Endothelial cell of umbilical vein (primary cell): Measurements from ENCODE around the gene FARP1. TPM values are rescaled to one million over a fixed set of nuclear protein-coding genes. Genes with fewer than 3 reads are reported as not detected.

Experiments used
- BruUV-seq: library from RNA; stranded (reverse); fragments of 400-500 nt; replicated peaks from 2 replicates; lab custom pipeline; 2021; lab: Mats Ljungman, UMichigan
- CTCF ChIA-PET: fragments of 300-600, 350-600 bp; sonication (Branson Sonifier 250); formaldehyde crosslinking; loops from one replicate; lab custom pipeline; 2021; ENCODE audit warnings: antibody characterized with exemption, inconsistent platforms; lab: Charles Lee
- POLR2A ChIA-PET: fragments of 300-600, 350-600 bp; sonication (Branson Sonifier 250); formaldehyde crosslinking; loops from one replicate; lab custom pipeline; 2021; ENCODE audit warnings: antibody characterized with exemption, inconsistent platforms; lab: Charles Lee
- DNase-seq: peaks from one replicate; pipeline ENCODE4 v3.0.0-alpha.2; 2011; ENCODE audit warnings: low read depth, low spot score
- FAIRE-seq: peaks from 2 replicates; lab custom pipeline; 2011; peaks lifted over from hg19 to GRCh38; lab: Jason Lieb, UNC
- H2AFZ ChIP-seq: 2 replicates; pipeline ENCODE4 v1.6.0; 2012; ENCODE audit warnings: low read depth, low read length, control low read depth, inconsistent platforms
- H3K27ac ChIP-seq: 2 replicates; pipeline ENCODE4 v1.5.1; 2011; ENCODE audit warnings: low read depth, mild to moderate bottlenecking, control low read depth, low read length, moderate library complexity; ENCODE audit not compliant: insufficient read depth
- H3K27me3 ChIP-seq, 2 experiments: 2 replicates each; pipeline versions ENCODE4 v1.6.0 to v1.6.1; 2011; ENCODE audit warnings: low read length in 2 of 2, mixed read lengths in 1 of 2; ENCODE audit not compliant: control insufficient read depth in 2 of 2, insufficient read depth in 2 of 2
- H3K36me3 ChIP-seq, 2 experiments: 2 replicates in 1 of 2; 3 replicates in 1 of 2; pipeline ENCODE4 v1.5.1; 2011; ENCODE audit warnings: low read length in 2 of 2, mild to moderate bottlenecking in 1 of 2, moderate library complexity in 1 of 2; ENCODE audit not compliant: control insufficient read depth in 2 of 2, insufficient read depth in 2 of 2; ENCODE audit errors: extremely low read depth in 1 of 2
- H3K4me1 ChIP-seq: 3 replicates; pipeline ENCODE4 v1.5.1; 2011; ENCODE audit warnings: mild to moderate bottlenecking, low read length; ENCODE audit not compliant: control insufficient read depth, insufficient read depth; ENCODE audit errors: extremely low read depth
- H3K4me2 ChIP-seq: 2 replicates; pipeline ENCODE4 v1.6.1; 2011; ENCODE audit warnings: low read length, control low read depth, mixed read lengths; ENCODE audit not compliant: insufficient read depth
- H3K4me3 ChIP-seq, 3 experiments: fragments of 200-600 bp in 1 of 3; sonication (generic), shearing (Covaris generic) in 1 of 3; replicated peaks in 1 of 3; 2 replicates each; pipeline ENCODE4 v1.5.1; 2011 to 2016; ENCODE audit warnings: control low read depth in 3 of 3, low read length in 3 of 3, mild to moderate bottlenecking in 2 of 3, inconsistent platforms in 1 of 3, low read depth in 1 of 3, moderate library complexity in 1 of 3; ENCODE audit not compliant: insufficient read depth in 1 of 3
- H3K79me2 ChIP-seq: 2 replicates; pipeline ENCODE4 v1.6.0; 2012; ENCODE audit warnings: low read length, inconsistent platforms; ENCODE audit not compliant: control insufficient read depth, insufficient read depth
- H3K9ac ChIP-seq: replicated peaks from 2 replicates; pipeline ENCODE3; 2011; ENCODE audit warnings: low read length, control low read depth; ENCODE audit not compliant: insufficient read depth; ENCODE audit errors: extremely low read depth
- H3K9me1 ChIP-seq: replicated peaks from 3 replicates; pipeline ENCODE4 v1.6.0; 2011; ENCODE audit warnings: mild to moderate bottlenecking, low read length; ENCODE audit not compliant: control insufficient read depth, insufficient read depth; ENCODE audit errors: extremely low read depth
- H3K9me3 ChIP-seq: replicated peaks from 2 replicates; pipeline ENCODE4 v1.5.1; 2012; ENCODE audit warnings: low read length, inconsistent platforms; ENCODE audit not compliant: control insufficient read depth, insufficient read depth
- H4K20me1 ChIP-seq: replicated peaks from 2 replicates; pipeline ENCODE3; 2011; ENCODE audit warnings: mild to moderate bottlenecking, low read length; ENCODE audit not compliant: control insufficient read depth, insufficient read depth; ENCODE audit errors: extremely low read depth
- EZH2 ChIP-seq: IDR thresholded peaks from 2 replicates; pipeline ENCODE4 v1.6.1; 2012; ENCODE audit warnings: borderline replicate concordance, low read depth, mild to moderate bottlenecking, moderate library complexity, low read length, inconsistent platforms; ENCODE audit not compliant: severe bottlenecking
- FOS ChIP-seq: IDR thresholded peaks from 2 replicates; pipeline ENCODE4 v1.6.1; 2011; ENCODE audit warnings: mild to moderate bottlenecking, low read length, moderate library complexity, borderline replicate concordance; ENCODE audit not compliant: insufficient read depth
- GATA2 ChIP-seq: IDR thresholded peaks from 2 replicates; pipeline ENCODE4 v1.7.0; 2011; ENCODE audit warnings: low read depth, mild to moderate bottlenecking, moderate library complexity, mixed read lengths, low read length; ENCODE audit not compliant: insufficient read length, insufficient read depth
- JUN ChIP-seq: IDR thresholded peaks from 2 replicates; pipeline ENCODE4 v1.6.1; 2011; ENCODE audit warnings: borderline replicate concordance, low read depth; ENCODE audit not compliant: insufficient read length, insufficient read depth
- MYC ChIP-seq: IDR thresholded peaks from one replicate; pipeline ENCODE4 v1.6.1; 2011; ENCODE audit warnings: mild to moderate bottlenecking, low read depth, low read length
- POLR2A ChIP-seq: IDR thresholded peaks from 2 replicates; pipeline ENCODE4 v1.6.1; 2012; ENCODE audit warnings: low read depth, mild to moderate bottlenecking, control low read depth, low read length
- POLR2AphosphoS5 ChIP-seq: IDR thresholded peaks from 2 replicates; pipeline ENCODE4 v1.6.1; 2012; ENCODE audit warnings: low read depth, mild to moderate bottlenecking, control low read depth, low read length, moderate library complexity; ENCODE audit not compliant: insufficient read depth
- dilution Hi-C: fragments of 300-500 bp; cut with MboI; formaldehyde crosslinking; loops from one replicate; pipeline ENCODE4 v1.15.0; 2019; ENCODE audit warnings: low sequenced_read_pairs; ENCODE audit not compliant: extremely low pct_ligation_motif_present
- intact Hi-C: fragments of 100-400 bp; cut with micrococcal nuclease; formaldehyde crosslinking; loops from one replicate; pipeline ENCODE4 v1.10.0; 2022
- polyA plus RNA-seq, 4 experiments: library from polyadenylated mRNA; depleted of rRNA in 3 of 4; stranded (reverse) in 3 of 4; unstranded in 1 of 4; fragments of >200 nt; gene quantifications; 2 replicates each; pipeline versions ENCODE4 v1.2.1 to v1.2.3, GENCODE V29; 2011 to 2012; ENCODE audit warnings: missing spikeins in 1 of 4
- total RNA-seq: library from RNA; stranded (reverse); gene quantifications from 2 replicates; pipeline ENCODE4 v1.2.3, GENCODE V29; 2021
- TF ChIP-seq, protein P1 (sequence below), 2 donors: IDR thresholded peaks; 1 replicate in 1 of 2; 2 replicates in 1 of 2; pipeline ENCODE4 v1.5.1; 2011; ENCODE audit warnings: low read length in 2 of 2, mild to moderate bottlenecking in 2 of 2, moderate library complexity in 2 of 2, control low read depth in 1 of 2, inconsistent platforms in 1 of 2, low read depth in 1 of 2; ENCODE audit not compliant: insufficient read depth in 1 of 2; ENCODE audit errors: extremely low read depth in 1 of 2
- TF ChIP-seq, protein P2 (sequence below): IDR thresholded peaks from 2 replicates; pipeline ENCODE4 v1.6.1; 2011; ENCODE audit not compliant: insufficient read depth, insufficient read length

The FARP1 gene
- total and polyA plus RNA-seq, 2 donors (not counting 3 experiments of a cell fraction or from before 2014, with no cell fraction given), result 19.0 to 77.7 TPM

DNA sequence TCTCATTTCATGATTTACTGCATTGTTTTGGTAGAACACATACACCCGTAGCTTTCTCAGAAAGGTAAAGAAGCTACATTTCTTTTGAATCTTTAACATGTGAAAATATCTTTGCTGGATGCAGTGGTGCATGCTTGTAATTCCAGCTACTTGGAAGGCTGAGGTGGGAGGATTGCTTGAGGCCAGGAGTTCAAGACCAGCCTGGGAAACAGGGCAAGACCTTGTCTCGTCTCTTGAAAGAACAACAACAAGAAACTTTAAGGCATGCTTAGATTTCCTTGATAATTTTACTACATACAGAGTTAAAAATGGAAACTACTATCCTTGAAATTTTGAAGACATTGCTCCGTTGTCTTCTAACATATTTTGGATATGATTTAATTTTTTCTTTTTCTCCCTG is 26.4 kb downstream of the FARP1 start:
- Histone ChIP-seq H3K27me3 (no peaks in the 10 kb centered on the region), H3K79me2 (peaks cover 10% of the 10 kb centered on the region), H3K4me1 (peaks cover 27% of the 10 kb centered on the region), H3K36me3 (no peaks in the 10 kb centered on the region), H3K27ac (no peak overlapping the region), H2AFZ (no peak overlapping the region), H3K9me3 (no peaks in the 10 kb centered on the region), H3K4me2 (no peak overlapping the region), H4K20me1 (no peaks in the 10 kb centered on the region), H3K9me1 (no peaks in the 10 kb centered on the region), H3K4me3 (no peak overlapping the region), H3K9ac (no peak overlapping the region)
- intact Hi-C loops (no loop called here), dilution Hi-C loops (no loop called here)
- FAIRE-seq, result no peak
- TF ChIP-seq, protein P1, sequence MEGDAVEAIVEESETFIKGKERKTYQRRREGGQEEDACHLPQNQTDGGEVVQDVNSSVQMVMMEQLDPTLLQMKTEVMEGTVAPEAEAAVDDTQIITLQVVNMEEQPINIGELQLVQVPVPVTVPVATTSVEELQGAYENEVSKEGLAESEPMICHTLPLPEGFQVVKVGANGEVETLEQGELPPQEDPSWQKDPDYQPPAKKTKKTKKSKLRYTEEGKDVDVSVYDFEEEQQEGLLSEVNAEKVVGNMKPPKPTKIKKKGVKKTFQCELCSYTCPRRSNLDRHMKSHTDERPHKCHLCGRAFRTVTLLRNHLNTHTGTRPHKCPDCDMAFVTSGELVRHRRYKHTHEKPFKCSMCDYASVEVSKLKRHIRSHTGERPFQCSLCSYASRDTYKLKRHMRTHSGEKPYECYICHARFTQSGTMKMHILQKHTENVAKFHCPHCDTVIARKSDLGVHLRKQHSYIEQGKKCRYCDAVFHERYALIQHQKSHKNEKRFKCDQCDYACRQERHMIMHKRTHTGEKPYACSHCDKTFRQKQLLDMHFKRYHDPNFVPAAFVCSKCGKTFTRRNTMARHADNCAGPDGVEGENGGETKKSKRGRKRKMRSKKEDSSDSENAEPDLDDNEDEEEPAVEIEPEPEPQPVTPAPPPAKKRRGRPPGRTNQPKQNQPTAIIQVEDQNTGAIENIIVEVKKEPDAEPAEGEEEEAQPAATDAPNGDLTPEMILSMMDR (IDR thresholded peaks at IDR 0.05; ENCODE audit: extremely low read depth in 1 of 2, insufficient read depth in 1 of 2, low read depth in 1 of 2, low read length in 2 of 2), result no peak
- TF ChIP-seq, protein P2, sequence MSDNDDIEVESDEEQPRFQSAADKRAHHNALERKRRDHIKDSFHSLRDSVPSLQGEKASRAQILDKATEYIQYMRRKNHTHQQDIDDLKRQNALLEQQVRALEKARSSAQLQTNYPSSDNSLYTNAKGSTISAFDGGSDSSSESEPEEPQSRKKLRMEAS, result no peak
- TF ChIP-seq POLR2AphosphoS5, result no peak
- TF ChIP-seq EZH2, result no peak
- no peak for TF ChIP-seq POLR2A
- no peak for TF ChIP-seq JUN
- no peak for TF ChIP-seq GATA2
- TF ChIP-seq FOS, result no peak
- TF ChIP-seq MYC, result no peak
- POLR2A ChIA-PET, result no interaction called here
- CTCF ChIA-PET, result interaction anchor here (1.1 kb wide), 1 partner anchor 14 kb away, joined by 3 read pairs; no protein-coding TSS in a partner anchor
- no peak for DNase-seq
- no TSS peak for BruUV-seq
